ENCODE measurements around the gene DPH1.
A peak's percentile ranks its signal among the peaks of the same experiment; 100 is the strongest.

Gene DPH1

GRCh38 chr17:2062571-2063183 is 32.7 kb downstream of the DPH1 start:
- no peak for DNase-seq (ENCODE audit: low spot score)

- DNase-seq (ENCODE audit: low spot score): no peak
These were observed 33.6 kb downstream of the DPH1 start for GRCh38 chr17:2063261-2064146.

- DNase-seq (ENCODE audit: low spot score): no peak
These were observed 34.2 kb downstream of the DPH1 start for GRCh38 chr17:2064147-2064489.

GRCh38 chr17:2064520-2064971 is 34.6 kb downstream of the DPH1 start:
- DNase-seq (ENCODE audit: low spot score): no peak

GRCh38 chr17:2064980-2065785 is 35.2 kb downstream of the DPH1 start:
- peak; percentile 47 for DNase-seq (ENCODE audit: low spot score)

- DNase-seq (ENCODE audit: low spot score): no peak
These were observed 36.0 kb downstream of the DPH1 start for GRCh38 chr17:2065949-2066400.

- no peak for DNase-seq (ENCODE audit: low spot score)
These were observed 37.2 kb downstream of the DPH1 start for GRCh38 chr17:2067048-2067561.

- DNase-seq (ENCODE audit: low spot score): no peak
These were observed 37.7 kb downstream of the DPH1 start for GRCh38 chr17:2067608-2068024.

GRCh38 chr17:2068031-2068518 is 38.1 kb downstream of the DPH1 start:
- DNase-seq (ENCODE audit: low spot score): no peak

- no peak for DNase-seq (ENCODE audit: low spot score)
These were observed 38.6 kb downstream of the DPH1 start for GRCh38 chr17:2068519-2069051.

- no peak for DNase-seq (ENCODE audit: low spot score)
These were observed 40.5 kb downstream of the DPH1 start for GRCh38 chr17:2070241-2071023.

- DNase-seq (ENCODE audit: low spot score): no peak
These were observed 41.1 kb downstream of the DPH1 start for GRCh38 chr17:2071024-2071385.

GRCh38 chr17:2071455-2072281 is 41.7 kb downstream of the DPH1 start:
- no peak for DNase-seq (ENCODE audit: low spot score)

- no peak for DNase-seq (ENCODE audit: low spot score)
These were observed 45.0 kb downstream of the DPH1 start for GRCh38 chr17:2074919-2075318.

- DNase-seq (ENCODE audit: low spot score): no peak
These were observed 45.6 kb downstream of the DPH1 start for GRCh38 chr17:2075336-2076086.

- no peak for DNase-seq (ENCODE audit: low spot score)
These were observed 46.4 kb downstream of the DPH1 start for GRCh38 chr17:2076087-2076984.

- no peak for DNase-seq (ENCODE audit: low spot score)
These were observed 47.1 kb downstream of the DPH1 start for GRCh38 chr17:2077040-2077439.

- no peak for DNase-seq (ENCODE audit: low spot score)
These were observed 51.6 kb downstream of the DPH1 start for GRCh38 chr17:2081564-2081963.
